Trophoblast cell (in vitro differentiated cells and primary cell): ENCODE results near the gene CORO6.

Experiments used
- DNase-seq, 2 donors: peaks; one replicate each; pipeline ENCODE4 v3.0.0-alpha.2; 2016
- H2AFZ ChIP-seq: 2 replicates; pipeline ENCODE4 v1.6.1; 2013; ENCODE audit warnings: low read length, moderate library complexity, mild to moderate bottlenecking; ENCODE audit not compliant: insufficient read depth, poor library complexity
- H2AK5ac ChIP-seq: 2 replicates; pipeline ENCODE4 v1.6.1; 2013; ENCODE audit warnings: mild to moderate bottlenecking, low read length
- H2BK120ac ChIP-seq: 2 replicates; pipeline ENCODE4 v1.6.1; 2013; ENCODE audit warnings: low read length, mild to moderate bottlenecking, moderate library complexity; ENCODE audit not compliant: insufficient read depth, poor library complexity
- H2BK12ac ChIP-seq: 2 replicates; pipeline ENCODE4 v1.6.1; 2013; ENCODE audit warnings: mild to moderate bottlenecking, low read length, moderate library complexity
- H2BK5ac ChIP-seq: 2 replicates; pipeline ENCODE4 v1.6.1; 2013; ENCODE audit warnings: low read length, low read depth, moderate library complexity, mild to moderate bottlenecking; ENCODE audit not compliant: poor library complexity
- H3K14ac ChIP-seq: 2 replicates; pipeline ENCODE4 v1.6.1; 2013; ENCODE audit warnings: mild to moderate bottlenecking, low read length
- H3K18ac ChIP-seq: 2 replicates; pipeline ENCODE4 v1.6.1; 2013; ENCODE audit warnings: mild to moderate bottlenecking, low read length
- H3K23ac ChIP-seq: 2 replicates; pipeline ENCODE4 v1.6.1; 2013; ENCODE audit warnings: low read length
- H3K27ac ChIP-seq: 2 replicates; pipeline ENCODE4 v1.5.1; 2013; ENCODE audit warnings: low read depth, mild to moderate bottlenecking, inconsistent platforms, low read length, moderate library complexity
- H3K27me3 ChIP-seq: 2 replicates; pipeline ENCODE4 v1.6.1; 2013; ENCODE audit warnings: inconsistent platforms, mild to moderate bottlenecking, low read length, moderate library complexity; ENCODE audit not compliant: insufficient read depth
- H3K36me3 ChIP-seq, 2 experiments: 1 replicate in 1 of 2; 2 replicates in 1 of 2; pipeline ENCODE4 v1.6.1; 2013; ENCODE audit warnings: low read length in 2 of 2, mild to moderate bottlenecking in 2 of 2, moderate library complexity in 1 of 2; ENCODE audit not compliant: insufficient read depth in 2 of 2, control insufficient read depth in 1 of 2
- H3K4ac ChIP-seq: 2 replicates; pipeline ENCODE4 v1.6.1; 2013; ENCODE audit warnings: low read depth, mild to moderate bottlenecking, low read length, moderate library complexity
- H3K4me1 ChIP-seq, 2 experiments: 1 replicate in 1 of 2; 2 replicates in 1 of 2; pipeline ENCODE4 v1.6.1; 2013; ENCODE audit warnings: low read length in 2 of 2, mild to moderate bottlenecking in 2 of 2, moderate library complexity in 1 of 2; ENCODE audit not compliant: insufficient read depth in 2 of 2, control insufficient read depth in 1 of 2
- H3K4me2 ChIP-seq: 2 replicates; pipeline ENCODE4 v1.6.1; 2013; ENCODE audit warnings: inconsistent platforms, mild to moderate bottlenecking, low read length, moderate library complexity
- H3K4me3 ChIP-seq: 2 replicates; pipeline ENCODE4 v1.5.1; 2013; ENCODE audit warnings: mild to moderate bottlenecking, low read depth, low read length, inconsistent platforms
- H3K79me1 ChIP-seq: one replicate; pipeline ENCODE4 v1.6.1; 2013; ENCODE audit warnings: low read length
- H3K79me2 ChIP-seq: 2 replicates; pipeline ENCODE4 v1.6.1; 2013; ENCODE audit warnings: low read length, mild to moderate bottlenecking; ENCODE audit not compliant: control insufficient read depth, insufficient read depth, poor library complexity
- H3K9ac ChIP-seq: 2 replicates; pipeline ENCODE4 v1.6.1; 2013; ENCODE audit warnings: mild to moderate bottlenecking, low read length
- H3K9me3 ChIP-seq: 2 replicates; pipeline ENCODE4 v1.6.1; 2013; ENCODE audit warnings: low read depth, mild to moderate bottlenecking, control low read depth, inconsistent platforms, low read length; ENCODE audit not compliant: insufficient read depth
- H4K12ac ChIP-seq: 2 replicates; pipeline ENCODE4 v1.6.1; 2013; ENCODE audit warnings: low read depth, mild to moderate bottlenecking, low read length, moderate library complexity
- H4K8ac ChIP-seq: 2 replicates; pipeline ENCODE4 v1.6.1; 2013; ENCODE audit warnings: low read depth, mild to moderate bottlenecking, low read length, moderate library complexity
- H4K91ac ChIP-seq: one replicate; pipeline ENCODE4 v1.6.1; 2013; ENCODE audit warnings: low read depth, mild to moderate bottlenecking, low read length, moderate library complexity
- WGBS: extraction: QIAGEN DNeasy Blood & Tissue Kit; methylation state at CpG from one replicate; pipeline ENCODE4 v1.1.7; 2013; ENCODE audit warnings: missing lambda C conversion rate; ENCODE audit not compliant: insufficient read length, insufficient coverage; ENCODE audit errors: extremely low coverage; 5-methylcytosine and 5-hydroxymethylcytosine counted together

Gene CORO6

GRCh38 chr17:29628644-29629043 lies 5.9 kb upstream of the CORO6 start:
- H3K79me2 ChIP-seq = no peaks in the 10 kb centered on the region
- WGBS = no CpG with 5 or more reads among the region's 2 CpGs

DNA sequence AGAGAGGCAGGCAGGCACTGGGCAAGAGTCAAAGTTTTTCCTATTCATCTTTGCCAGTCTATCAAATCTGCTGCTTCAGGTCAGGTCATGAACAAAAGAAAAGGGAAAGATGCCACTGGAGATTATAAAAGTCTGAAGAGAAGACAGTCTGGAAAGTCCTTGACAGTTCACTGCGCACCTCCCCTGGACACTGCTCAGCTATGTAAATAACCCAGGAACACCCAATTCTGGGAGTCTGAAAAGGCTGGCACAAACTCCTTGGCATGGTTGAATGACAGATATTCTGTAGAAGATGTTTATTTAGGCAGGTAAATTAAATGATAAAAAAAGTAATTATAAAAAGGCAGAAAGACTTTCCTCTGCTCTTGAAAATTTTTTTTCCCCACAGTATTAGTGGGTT lies 5.2 kb upstream of the CORO6 start:
- Histone ChIP-seq H3K4me2 (no peak overlapping the region), H3K9me3 (no peaks in the 10 kb centered on the region), H3K23ac (no peak overlapping the region), H2BK120ac (no peak overlapping the region), H3K4ac (no peak overlapping the region), H2BK5ac (no peak overlapping the region), H3K4me3 (no peak overlapping the region), H4K8ac (no peak overlapping the region), H3K4me1 (peaks cover 7 to 11% of the 10 kb centered on the region in 2 experiments), H4K91ac (no peak overlapping the region), H2AK5ac (no peak overlapping the region), H3K27me3 (no peaks in the 10 kb centered on the region), H3K14ac (no peak overlapping the region), H2AFZ (no peak overlapping the region), H3K27ac (no peak overlapping the region), H3K79me1 (peaks cover 5% of the 10 kb centered on the region), H4K12ac (no peak overlapping the region), H3K79me2 (no peaks in the 10 kb centered on the region), H3K18ac (no peak overlapping the region), H3K36me3 (peaks cover 19 to 23% of the 10 kb centered on the region in 2 experiments), H2BK12ac (no peak overlapping the region), H3K9ac (no peak overlapping the region)
- WGBS = no CpG with 5 or more reads among the region's 1 CpG
- DNase-seq = no peak

More at GRCh38 chr17:29628644-29629043, 5.9 kb upstream of the CORO6 start:
- no peak overlapping the region for H2AK5ac ChIP-seq
- H3K18ac ChIP-seq = no peak overlapping the region
- no peak overlapping the region for H4K91ac ChIP-seq
- H3K4ac ChIP-seq = no peak overlapping the region
- no peaks in the 10 kb centered on the region for H3K9me3 ChIP-seq
- H3K4me3 ChIP-seq = no peak overlapping the region
- no peak for DNase-seq
- H3K27me3 ChIP-seq = no peaks in the 10 kb centered on the region
- H3K79me1 ChIP-seq = no peaks in the 10 kb centered on the region
- H3K36me3 ChIP-seq = peaks cover 19 to 23% of the 10 kb centered on the region in 2 experiments
- no peak overlapping the region for H3K27ac ChIP-seq
- no peak overlapping the region for H4K12ac ChIP-seq
- H2AFZ ChIP-seq = no peak overlapping the region
- H3K14ac ChIP-seq = no peak overlapping the region
- no peak overlapping the region for H3K23ac ChIP-seq
- no peak overlapping the region for H2BK120ac ChIP-seq
- no peak overlapping the region for H2BK12ac ChIP-seq
- H3K4me1 ChIP-seq = peaks cover 2 to 4% of the 10 kb centered on the region in 2 experiments
- H3K9ac ChIP-seq = no peak overlapping the region
- no peak overlapping the region for H3K4me2 ChIP-seq
- H2BK5ac ChIP-seq = no peak overlapping the region
- H4K8ac ChIP-seq = no peak overlapping the region

GRCh38 chr17:29625037-29625750 lies 2.5 kb upstream of the CORO6 start:
- no peak overlapping the region for H2BK120ac ChIP-seq
- no peak overlapping the region for H2BK12ac ChIP-seq
- H3K27me3 ChIP-seq = no peaks in the 10 kb centered on the region
- H3K9ac ChIP-seq = no peak overlapping the region
- no peak overlapping the region for H3K4me2 ChIP-seq
- H3K18ac ChIP-seq = no peak overlapping the region
- H3K79me1 ChIP-seq = peaks cover 9% of the 10 kb centered on the region
- H3K4me1 ChIP-seq = peaks cover 23 to 29% of the 10 kb centered on the region in 2 experiments
- H2AFZ ChIP-seq = no peak overlapping the region
- no peak overlapping the region for H4K91ac ChIP-seq
- no peak overlapping the region for H4K12ac ChIP-seq
- H2AK5ac ChIP-seq = no peak overlapping the region
- no peak overlapping the region for H2BK5ac ChIP-seq
- H3K4me3 ChIP-seq = no peak overlapping the region
- H3K4ac ChIP-seq = no peak overlapping the region
- no peak overlapping the region for H4K8ac ChIP-seq
- H3K27ac ChIP-seq = no peak overlapping the region
- no peaks in the 10 kb centered on the region for H3K9me3 ChIP-seq
- peak in 1 of 2 donors; percentile 55 for DNase-seq
- no peak overlapping the region for H3K23ac ChIP-seq
- no CpG with 5 or more reads among the region's 8 CpGs for WGBS
- peaks cover 3% of the 10 kb centered on the region for H3K79me2 ChIP-seq
- peaks cover 0 to 3% of the 10 kb centered on the region in 2 experiments for H3K36me3 ChIP-seq
- no peak overlapping the region for H3K14ac ChIP-seq

GRCh38 chr17:29624586-29624985 lies 1.9 kb upstream of the CORO6 start:
- no peak overlapping the region for H3K4ac ChIP-seq
- H2BK5ac ChIP-seq = no peak overlapping the region
- H2AK5ac ChIP-seq = no peak overlapping the region
- no peak overlapping the region for H3K27ac ChIP-seq
- H3K4me2 ChIP-seq = no peak overlapping the region
- H2AFZ ChIP-seq = no peak overlapping the region
- no peak overlapping the region for H3K23ac ChIP-seq
- H3K9ac ChIP-seq = no peak overlapping the region
- peaks cover 0 to 3% of the 10 kb centered on the region in 2 experiments for H3K36me3 ChIP-seq
- peaks cover 3% of the 10 kb centered on the region for H3K79me2 ChIP-seq
- no peak overlapping the region for H3K18ac ChIP-seq
- no CpG with 5 or more reads among the region's 4 CpGs for WGBS
- no peak overlapping the region for H2BK12ac ChIP-seq
- H3K9me3 ChIP-seq = no peaks in the 10 kb centered on the region
- no peak overlapping the region for H4K8ac ChIP-seq
- DNase-seq = peak in 1 of 2 donors; percentile 56
- H2BK120ac ChIP-seq = no peak overlapping the region
- no peak overlapping the region for H3K4me3 ChIP-seq
- no peak overlapping the region for H4K12ac ChIP-seq
- H3K79me1 ChIP-seq = peaks cover 11% of the 10 kb centered on the region
- no peak overlapping the region for H3K14ac ChIP-seq
- no peaks in the 10 kb centered on the region for H3K27me3 ChIP-seq
- H3K4me1 ChIP-seq = peaks cover 26 to 35% of the 10 kb centered on the region in 2 experiments
- H4K91ac ChIP-seq = no peak overlapping the region
